Uterus (tissue), 4 donors: ENCODE data around the gene PDE4B. TPM values are rescaled to one million over a fixed set of nuclear protein-coding genes. Genes with fewer than 3 reads are reported as not detected.

Experiments used
- DNase-seq, 2 donors: peaks; one replicate each; pipeline ENCODE4 v3.0.0-alpha.2; 2019 to 2020
- H3K27ac ChIP-seq, 2 donors: fragments of 200-600 bp; sonication (generic); 1 replicate in 1 of 2; 2 replicates in 1 of 2; pipeline ENCODE4 v1.5.1; 2016 to 2018
- H3K27me3 ChIP-seq, 2 donors: fragments of 200-600 bp; sonication (generic); one replicate each; pipeline ENCODE4 v1.5.1; 2018 to 2019; ENCODE audit warnings: control low read depth in 1 of 2
- H3K36me3 ChIP-seq, 2 donors: fragments of 200-600 bp; sonication (generic); one replicate each; pipeline ENCODE4 v1.5.1; 2019; ENCODE audit warnings: control low read depth in 1 of 2
- H3K4me1 ChIP-seq, 2 donors: fragments of 200-600 bp; sonication (generic); one replicate each; pipeline ENCODE4 v1.5.1; 2018 to 2019; ENCODE audit warnings: control low read depth in 1 of 2
- H3K4me3 ChIP-seq, 2 donors: fragments of 200-600 bp; sonication (generic); 1 replicate in 1 of 2; 2 replicates in 1 of 2; pipeline ENCODE4 v1.5.1; 2018 to 2019; ENCODE audit warnings: mild to moderate bottlenecking in 1 of 2
- H3K9me3 ChIP-seq, 2 donors: fragments of 200-600 bp; sonication (generic); one replicate each; pipeline ENCODE4 v1.5.1; 2019; ENCODE audit warnings: control low read depth in 1 of 2
- POLR2A ChIP-seq, 2 donors: fragments of 450-650 bp; IDR thresholded peaks; one replicate each; pipeline ENCODE4 v1.6.1; 2016; ENCODE audit warnings: antibody characterized with exemption in 2 of 2, mild to moderate bottlenecking in 1 of 2, moderate library complexity in 1 of 2
- intact Hi-C: fragments of 100-400 bp; cut with DNase I; formaldehyde crosslinking; loops from one replicate; pipeline ENCODE4 v1.15.1; 2023; ENCODE audit warnings: low total_unique reads
- total RNA-seq, 4 donors: library from RNA; depleted of rRNA in 3 of 4; stranded (reverse); fragments of >200 nt in 3 of 4; gene quantifications; one replicate each; pipeline versions ENCODE4 v1.1.0 to v1.2.4, GENCODE V29; 2014 to 2023
- TF ChIP-seq, protein P1 (sequence below), 4 experiments: fragments of 200-600 bp in 2 of 4; fragments of 450-650 bp in 2 of 4; sonication (generic) in 2 of 4; IDR thresholded peaks; one replicate each; pipeline ENCODE4 v1.5.1; 2016 to 2019; ENCODE audit warnings: antibody characterized with exemption in 4 of 4, mild to moderate bottlenecking in 2 of 4, moderate library complexity in 1 of 4
- donor health status: DM: yes; HTN: yes; CAD: no.

Gene PDE4B
- total RNA-seq, 4 donors from 2014 or later = 6.9 to 22.9 (median 17.8) TPM

DNA sequence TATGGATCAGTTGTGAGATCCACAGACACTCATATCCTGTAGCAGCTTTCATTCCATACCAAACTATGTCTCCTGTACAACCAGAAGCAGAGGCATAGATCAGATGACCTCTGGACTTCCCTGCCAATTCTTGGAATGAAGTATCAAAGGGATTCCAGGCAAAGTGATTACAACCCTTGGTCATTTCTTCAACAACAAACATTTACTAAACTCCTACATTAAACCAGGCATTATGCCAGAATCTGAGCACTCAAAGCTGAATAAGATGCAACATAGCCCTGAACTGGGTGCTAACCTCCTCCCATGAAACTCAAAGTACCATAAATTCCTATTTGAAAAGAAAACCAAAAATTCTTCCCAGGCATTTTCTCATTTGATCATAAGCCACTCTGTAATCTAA, 620.0 kb downstream of the PDE4B start:
- Histone ChIP-seq H3K27ac (no peak overlapping the region), H3K9me3 (no peaks in the 10 kb centered on the region), H3K4me1 (no peaks in the 10 kb centered on the region), H3K4me3 (no peak overlapping the region), H3K27me3 (no peaks in the 10 kb centered on the region), H3K36me3 (no peaks in the 10 kb centered on the region)
- intact Hi-C loops = no loop called here
- TF ChIP-seq, protein P1, sequence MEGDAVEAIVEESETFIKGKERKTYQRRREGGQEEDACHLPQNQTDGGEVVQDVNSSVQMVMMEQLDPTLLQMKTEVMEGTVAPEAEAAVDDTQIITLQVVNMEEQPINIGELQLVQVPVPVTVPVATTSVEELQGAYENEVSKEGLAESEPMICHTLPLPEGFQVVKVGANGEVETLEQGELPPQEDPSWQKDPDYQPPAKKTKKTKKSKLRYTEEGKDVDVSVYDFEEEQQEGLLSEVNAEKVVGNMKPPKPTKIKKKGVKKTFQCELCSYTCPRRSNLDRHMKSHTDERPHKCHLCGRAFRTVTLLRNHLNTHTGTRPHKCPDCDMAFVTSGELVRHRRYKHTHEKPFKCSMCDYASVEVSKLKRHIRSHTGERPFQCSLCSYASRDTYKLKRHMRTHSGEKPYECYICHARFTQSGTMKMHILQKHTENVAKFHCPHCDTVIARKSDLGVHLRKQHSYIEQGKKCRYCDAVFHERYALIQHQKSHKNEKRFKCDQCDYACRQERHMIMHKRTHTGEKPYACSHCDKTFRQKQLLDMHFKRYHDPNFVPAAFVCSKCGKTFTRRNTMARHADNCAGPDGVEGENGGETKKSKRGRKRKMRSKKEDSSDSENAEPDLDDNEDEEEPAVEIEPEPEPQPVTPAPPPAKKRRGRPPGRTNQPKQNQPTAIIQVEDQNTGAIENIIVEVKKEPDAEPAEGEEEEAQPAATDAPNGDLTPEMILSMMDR (IDR thresholded peaks at IDR 0.05) = no peak
- no peak for TF ChIP-seq POLR2A (IDR thresholded peaks at IDR 0.05)
- no peak for DNase-seq

DNA sequence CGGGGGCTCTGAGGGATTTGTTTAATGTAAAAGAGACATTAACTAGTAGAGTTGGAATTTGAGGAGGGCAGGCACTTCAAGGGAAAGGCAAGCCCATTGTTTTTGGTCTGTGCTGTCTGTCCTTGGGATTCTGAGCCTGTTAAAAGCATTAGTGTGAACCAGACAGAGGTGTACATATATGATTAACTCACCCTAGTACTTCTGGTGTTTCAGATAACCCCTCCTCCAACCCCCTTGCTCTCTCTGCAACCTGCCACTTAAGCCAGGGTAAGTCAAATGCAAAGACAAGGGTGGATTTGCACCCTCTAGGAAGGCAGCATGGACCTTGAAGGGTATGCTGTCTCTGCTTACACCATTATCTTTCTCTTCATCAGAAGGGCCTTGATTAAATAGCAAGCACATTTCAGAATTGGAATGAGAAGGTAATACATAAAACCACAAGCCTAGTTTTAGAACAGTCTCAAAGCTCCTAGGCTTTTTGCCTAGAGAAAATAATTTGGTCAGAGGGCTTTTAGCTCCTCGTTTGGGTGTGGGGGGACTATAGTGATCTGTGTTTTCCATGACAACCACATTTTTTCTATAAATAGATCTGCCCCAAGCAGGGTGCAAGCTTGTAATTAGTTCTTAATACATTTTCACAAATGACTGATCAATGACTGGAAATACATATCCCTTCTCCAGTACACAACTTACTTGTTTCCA, 620.6 kb downstream of the PDE4B start:
- TF ChIP-seq POLR2A (IDR thresholded peaks at IDR 0.05) = no peak
- TF ChIP-seq, protein P1 (IDR thresholded peaks at IDR 0.05) = no peak
- intact Hi-C loops = no loop called here
- Histone ChIP-seq H3K27ac (no peak overlapping the region), H3K4me1 (no peaks in the 10 kb centered on the region), H3K27me3 (no peaks in the 10 kb centered on the region), H3K4me3 (no peak overlapping the region), H3K9me3 (no peaks in the 10 kb centered on the region), H3K36me3 (no peaks in the 10 kb centered on the region)
- DNase-seq = no peak

GRCh38 chr1:66413838-66414175, 621.1 kb downstream of the PDE4B start:
- peak in 1 of 2 donors; percentile 20 for DNase-seq
- no peaks in the 10 kb centered on the region for H3K36me3 ChIP-seq
- no peak overlapping the region for H3K27ac ChIP-seq
- no peaks in the 10 kb centered on the region for H3K27me3 ChIP-seq
- no peak for TF ChIP-seq POLR2A (IDR thresholded peaks at IDR 0.05)
- TF ChIP-seq, protein P1 (IDR thresholded peaks at IDR 0.05) = no peak
- H3K9me3 ChIP-seq = no peaks in the 10 kb centered on the region
- no peaks in the 10 kb centered on the region for H3K4me1 ChIP-seq
- intact Hi-C loops = no loop called here
- no peak overlapping the region for H3K4me3 ChIP-seq

- Histone ChIP-seq H3K27me3 (no peaks in the 10 kb centered on the region), H3K36me3 (no peaks in the 10 kb centered on the region), H3K27ac (no peak overlapping the region), H3K9me3 (no peaks in the 10 kb centered on the region), H3K4me3 (no peak overlapping the region), H3K4me1 (no peaks in the 10 kb centered on the region)
- no peak for DNase-seq
- TF ChIP-seq POLR2A (IDR thresholded peaks at IDR 0.05) = no peak
- TF ChIP-seq, protein P1 (IDR thresholded peaks at IDR 0.05) = no peak
- intact Hi-C loops = no loop called here
Measured at GRCh38 chr1:66415281-66415680, 622.6 kb downstream of the PDE4B start.

- Histone ChIP-seq H3K4me3 (no peak overlapping the region), H3K27ac (no peak overlapping the region), H3K27me3 (no peaks in the 10 kb centered on the region), H3K9me3 (no peaks in the 10 kb centered on the region), H3K36me3 (no peaks in the 10 kb centered on the region), H3K4me1 (no peaks in the 10 kb centered on the region)
- no peak for DNase-seq
- no peak for TF ChIP-seq POLR2A (IDR thresholded peaks at IDR 0.05)
- intact Hi-C loops = no loop called here
Measured at GRCh38 chr1:66415866-66416265, 623.2 kb downstream of the PDE4B start.

- DNase-seq = no peak
- Histone ChIP-seq H3K27me3 (no peaks in the 10 kb centered on the region), H3K4me3 (no peak overlapping the region), H3K27ac (no peak overlapping the region), H3K4me1 (no peaks in the 10 kb centered on the region), H3K36me3 (no peaks in the 10 kb centered on the region), H3K9me3 (no peaks in the 10 kb centered on the region)
- no peak for TF ChIP-seq POLR2A (IDR thresholded peaks at IDR 0.05)
- TF ChIP-seq, protein P1 (IDR thresholded peaks at IDR 0.05) = no peak
- intact Hi-C loops = no loop called here
Measured at GRCh38 chr1:66416295-66416694, 623.6 kb downstream of the PDE4B start.
